Activated CD4-positive, alpha-beta T cell treated with anti-CD3 and anti-CD28 coated beads, Interleukin-2, amount 50 U/mL, for 48 hours (primary cell): ENCODE data around the gene ABCA7.
A peak's percentile ranks its signal among the peaks of the same experiment; 100 is the strongest.

ENCODE experiments used
- DNase-seq, 2 experiments: peaks; one replicate each; pipeline ENCODE4 v3.0.0-alpha.2; 2020

ABCA7 gene

DNA sequence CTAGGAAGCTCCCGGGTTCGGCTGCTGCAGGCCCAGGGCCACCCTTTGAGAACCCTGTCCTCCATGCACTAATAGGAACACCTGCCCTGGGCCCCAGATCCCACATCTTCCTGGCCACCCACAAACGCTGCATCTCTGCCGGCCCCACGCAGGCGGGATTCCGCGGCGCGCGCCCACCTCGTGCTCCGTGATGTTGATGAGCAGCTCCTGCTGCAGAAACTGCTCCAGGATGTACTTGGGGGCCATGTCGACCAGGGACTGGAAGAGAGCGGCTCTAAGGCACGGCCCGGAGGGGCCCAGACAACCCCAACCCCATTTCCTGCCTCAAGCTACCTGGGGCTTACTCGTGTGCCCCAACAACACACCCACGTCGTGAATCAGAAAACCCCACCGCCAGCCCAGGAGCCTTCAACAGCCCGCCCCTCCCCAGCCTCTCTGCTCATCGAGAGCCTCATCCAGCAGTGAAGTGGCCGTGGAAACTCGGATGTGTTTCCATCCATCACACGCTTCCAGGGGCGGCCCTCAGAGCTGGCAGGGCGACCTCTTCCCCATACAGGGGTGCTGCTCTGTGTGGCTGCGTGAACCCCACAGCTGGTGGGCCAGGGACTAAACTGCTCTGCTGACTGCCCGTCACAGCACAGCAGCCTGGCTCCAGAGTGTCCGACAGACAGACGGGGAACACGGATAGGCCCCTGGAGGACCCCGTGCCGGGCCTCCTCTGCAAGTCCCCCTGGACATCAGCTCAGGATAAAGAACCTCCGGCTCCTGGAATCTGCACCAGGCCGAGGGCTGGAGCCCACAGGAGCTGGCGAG, 51.0 kb downstream of the ABCA7 start:
- DNase-seq = no peak

DNA sequence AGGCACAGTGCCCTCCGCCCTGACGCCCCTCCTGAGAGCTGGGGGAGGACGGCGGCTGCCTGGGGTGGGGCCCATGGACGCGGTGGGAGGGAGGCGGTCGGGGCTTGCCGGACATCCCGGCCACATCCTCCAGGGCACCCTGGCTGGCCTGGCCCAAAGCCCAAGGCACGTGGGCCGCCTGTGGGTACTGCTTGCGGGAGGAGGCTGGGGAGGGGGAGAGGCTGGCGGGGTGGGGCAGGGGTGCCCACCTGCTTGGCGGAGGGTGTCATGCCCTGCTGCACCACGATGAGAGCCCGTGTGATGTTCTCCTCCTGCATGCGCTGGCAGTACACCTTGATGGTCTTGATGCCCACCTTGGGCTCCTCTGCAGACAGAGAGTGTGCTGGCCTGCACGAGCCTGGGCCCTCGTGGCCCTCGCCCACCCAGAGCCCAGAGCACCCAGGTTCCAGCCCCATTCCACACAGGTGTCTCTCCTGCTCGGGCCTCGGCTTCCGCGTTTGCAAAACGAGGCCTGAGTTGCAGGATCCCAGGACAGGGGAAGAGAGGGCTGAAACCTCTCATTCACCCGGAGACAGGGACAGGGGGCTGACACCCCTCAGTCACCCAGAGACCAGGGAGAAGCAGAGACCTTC, 51.8 kb downstream of the ABCA7 start:
- no peak for DNase-seq

GRCh38 chr19:1093330-1093729, 53.4 kb downstream of the ABCA7 start:
- DNase-seq = no peak

DNA sequence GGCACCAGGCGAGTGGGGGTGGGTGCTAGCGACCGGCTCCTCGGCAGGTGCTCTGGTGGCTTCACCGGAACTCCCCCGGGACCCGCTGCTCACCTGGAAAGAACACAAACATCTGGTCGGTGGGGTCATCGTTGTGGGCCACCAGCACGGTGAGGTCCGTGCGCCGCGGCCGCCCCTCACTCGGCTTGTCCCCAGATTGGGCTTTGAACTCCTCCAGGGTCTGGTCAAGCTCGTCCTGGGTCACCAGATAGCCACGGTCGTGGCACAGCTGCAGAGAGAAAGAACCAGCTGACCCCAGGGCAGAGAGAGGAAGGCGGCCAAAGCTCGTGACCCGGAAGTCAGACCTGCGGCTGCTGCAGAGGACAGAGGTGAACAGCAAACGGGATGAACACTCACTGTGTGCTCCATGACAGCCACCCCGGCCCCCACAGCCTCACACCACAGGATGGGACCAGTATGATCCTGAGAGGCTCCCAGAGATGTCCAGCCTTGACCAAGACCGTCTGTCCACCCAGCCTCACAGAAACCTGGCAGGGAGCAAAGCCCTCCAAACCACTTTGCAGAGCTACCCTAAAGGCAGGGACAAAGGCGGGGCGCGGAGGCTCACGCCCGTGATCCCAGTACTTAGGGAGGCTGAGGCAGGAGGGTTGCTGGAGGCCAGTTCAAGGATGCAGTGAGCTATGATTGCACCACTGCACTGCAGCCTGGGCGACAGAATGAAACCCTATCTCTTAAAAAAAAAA, 54.1 kb downstream of the ABCA7 start:
- DNase-seq = no peak

DNA sequence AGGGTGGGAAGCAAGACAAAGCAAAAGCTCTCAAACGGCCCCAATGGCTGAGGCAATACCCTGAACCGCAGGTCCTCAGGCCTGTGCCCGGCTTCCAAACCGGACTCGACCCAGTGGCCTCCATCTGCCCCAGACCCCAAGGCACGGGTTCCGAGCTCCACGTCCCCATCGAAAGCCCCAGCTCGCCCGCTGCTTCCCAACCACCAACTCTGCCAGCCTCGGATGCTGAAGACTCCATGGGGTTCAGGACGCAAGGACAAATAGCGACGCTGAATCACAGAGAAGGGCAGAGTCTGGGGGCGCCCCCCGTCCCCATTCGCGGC, 54.7 kb downstream of the ABCA7 start:
- no peak for DNase-seq

- peak; percentile 97 for DNase-seq
Measured at GRCh38 chr19:1094978-1095701, 55.2 kb downstream of the ABCA7 start, which contains the start of gene POLR2E. POLR2E (minus strand) TSS chr19:1095375; CDS start chr19:1095315, 60 bp downstream.

DNA sequence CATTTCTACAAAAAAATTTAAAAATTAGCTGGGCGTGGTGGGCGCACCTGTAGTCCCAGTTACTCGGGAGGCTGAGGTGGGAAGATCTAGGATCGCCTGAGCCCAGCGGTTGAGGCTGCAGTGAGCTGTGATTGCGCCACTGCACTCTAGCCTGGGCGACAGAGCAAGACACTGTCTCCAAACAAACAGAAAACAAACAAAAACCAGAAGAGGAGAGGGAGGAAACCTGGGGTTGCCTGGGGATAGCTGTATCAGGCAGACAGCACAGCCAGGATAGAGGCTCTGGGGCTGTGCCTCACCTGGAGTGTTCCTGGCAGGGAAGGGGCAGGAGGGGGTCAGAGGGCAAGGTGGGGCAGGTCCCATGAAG, 57.9 kb downstream of the ABCA7 start:
- no peak for DNase-seq

- DNase-seq = no peak
Measured at GRCh38 chr19:1098177-1099051, 58.5 kb downstream of the ABCA7 start.

- DNase-seq = no peak
Measured at GRCh38 chr19:1101337-1101698, 61.4 kb downstream of the ABCA7 start.

- peak; percentile 75 to 85 for DNase-seq
Measured at GRCh38 chr19:1102407-1103131, 62.7 kb downstream of the ABCA7 start.

- no peak for DNase-seq
Measured at GRCh38 chr19:1103132-1103707, 63.3 kb downstream of the ABCA7 start.

GRCh38 chr19:1103708-1104310, 63.9 kb downstream of the ABCA7 start, which contains the start of gene GPX4:
GPX4 (plus strand) TSS chr19:1103994; CDS start chr19:1104044, 50 bp downstream.
- peak; percentile 98 for DNase-seq

DNA sequence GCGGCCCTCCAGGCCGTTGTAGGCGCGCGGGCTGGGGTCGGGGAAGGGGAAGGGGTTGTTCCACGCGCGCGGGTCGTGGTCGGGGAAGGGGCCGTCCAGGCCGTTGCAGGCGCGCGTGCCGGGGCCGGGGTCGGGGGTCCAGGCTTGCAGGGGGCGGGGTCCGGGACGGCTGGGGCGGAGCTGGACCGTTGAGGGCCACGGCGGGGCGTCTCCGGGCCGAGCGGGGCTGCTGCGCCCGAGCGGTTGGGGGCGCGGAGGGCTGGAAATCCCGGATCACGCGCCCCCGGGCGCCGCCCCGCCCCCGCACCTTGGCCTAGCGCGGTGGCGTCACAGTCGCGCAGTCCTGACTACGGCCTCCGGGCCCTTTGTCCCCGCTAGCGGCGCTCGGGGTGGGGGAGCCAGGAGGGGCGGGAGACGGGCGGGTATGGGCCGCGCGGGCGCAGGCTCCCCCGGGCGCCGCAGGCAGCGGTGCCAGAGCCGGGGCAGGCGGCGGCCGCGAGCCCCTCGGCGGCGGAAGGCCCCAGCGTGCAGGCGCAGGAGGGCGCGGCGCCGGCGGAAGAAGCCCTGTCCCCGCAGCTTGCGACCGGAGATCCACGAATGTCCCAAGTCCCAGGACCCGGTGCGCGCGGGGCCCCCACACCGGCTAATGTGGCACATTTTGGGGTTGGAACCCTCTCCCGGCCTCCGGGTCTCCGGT, 64.6 kb downstream of the ABCA7 start:
- DNase-seq = peak; percentile 75 to 78

GRCh38 chr19:1105008-1105872, 65.3 kb downstream of the ABCA7 start:
- DNase-seq = peak in 1 of 2 experiments; percentile 30

- DNase-seq = no peak
Measured at GRCh38 chr19:1105873-1106840, 66.2 kb downstream of the ABCA7 start.

DNA sequence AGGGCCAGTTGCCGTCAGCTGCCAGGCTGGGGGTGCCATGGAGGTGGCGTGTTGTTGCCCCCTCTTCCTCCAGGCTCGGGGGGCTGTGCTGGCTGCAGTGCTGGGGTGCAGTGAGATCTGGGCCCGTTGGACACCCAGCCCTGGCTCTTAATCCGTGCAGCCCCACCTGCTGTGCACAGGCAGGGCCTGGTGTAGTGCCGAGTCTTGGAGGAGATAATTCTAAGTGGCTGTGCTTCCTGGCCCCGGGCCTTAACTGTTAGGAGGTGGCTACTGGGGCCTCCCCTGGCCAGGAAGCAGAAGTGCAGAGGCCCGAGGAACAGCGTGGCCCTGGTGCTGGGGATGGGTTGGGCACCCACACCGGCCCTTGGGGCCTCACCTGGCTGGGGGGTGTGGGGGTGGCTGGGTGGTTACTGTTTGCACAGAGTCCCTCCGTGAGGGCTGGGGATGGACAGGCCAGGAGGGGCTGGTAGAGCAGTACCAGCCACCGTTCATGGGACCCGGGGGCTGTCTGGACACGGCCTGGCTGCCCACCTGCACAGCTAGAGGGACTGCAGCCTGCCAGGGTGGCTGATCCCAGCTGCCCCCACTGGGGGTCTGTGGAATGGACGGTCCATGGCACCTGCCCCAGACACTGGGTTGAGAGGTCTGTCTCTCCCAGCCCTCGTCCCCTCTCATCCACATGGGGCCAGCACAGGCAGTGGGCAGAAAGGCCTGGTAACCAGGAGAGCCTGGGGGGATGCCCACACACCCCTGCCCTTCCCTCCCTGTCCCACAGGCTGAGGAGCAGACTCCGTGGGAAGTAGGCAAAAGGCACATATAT, 67.1 kb downstream of the ABCA7 start:
- DNase-seq = peak in 1 of 2 experiments; percentile 32
